Glomerular visceral epithelial cell (primary cell): ENCODE data around the gene ZNF878.
"Not testable (repeated sequence)": the region's sequence is repeated elsewhere in the genome, so short reads cannot be mapped to it uniquely, and the experiment has no call there.

Experiments used
- DNase-seq: peaks from one replicate; pipeline ENCODE4 v3.0.0-alpha.2; 2016; ENCODE audit errors: extremely low spot score

ZNF878 gene

GRCh38 chr19:12052497-12053169, at the start of gene ZNF878:
Gene ZNF878, minus strand, starts transcription at chr19:12052961. Its CDS starts 160 bp downstream, at chr19:12052801.
- DNase-seq, result peak; percentile 55

- no peak for DNase-seq
Measured at GRCh38 chr19:12098040-12098439, 45.3 kb upstream of the ZNF878 start.

- DNase-seq, result no peak
Measured at GRCh38 chr19:12095111-12095790, 42.5 kb upstream of the ZNF878 start.

GRCh38 chr19:12093777-12094176, 41.0 kb upstream of the ZNF878 start:
- no peak for DNase-seq

GRCh38 chr19:12092956-12093355, 40.2 kb upstream of the ZNF878 start:
- no peak for DNase-seq

GRCh38 chr19:12092065-12092867, 39.5 kb upstream of the ZNF878 start:
- DNase-seq, result peak; percentile 12

GRCh38 chr19:12090807-12091206, 38.0 kb upstream of the ZNF878 start:
- peak; percentile 20 for DNase-seq

- DNase-seq, result no peak
Measured at GRCh38 chr19:12085074-12085818, 32.5 kb upstream of the ZNF878 start.

- not testable (repeated sequence) for DNase-seq
Measured at GRCh38 chr19:12083336-12083735, 30.6 kb upstream of the ZNF878 start.

GRCh38 chr19:12077375-12077774, 24.6 kb upstream of the ZNF878 start:
- DNase-seq, result no peak

- DNase-seq, result not testable (repeated sequence)
Measured at GRCh38 chr19:12076331-12076730, 23.6 kb upstream of the ZNF878 start.

GRCh38 chr19:12075538-12076139, 22.9 kb upstream of the ZNF878 start:
- no peak for DNase-seq

GRCh38 chr19:12064590-12065538, 12.1 kb upstream of the ZNF878 start, which contains the start of gene ZNF844:
Gene ZNF844, plus strand, starts transcription at chr19:12064731. Its CDS starts 143 bp downstream, at chr19:12064874.
- no peak for DNase-seq

GRCh38 chr19:12055784-12056183, 3.0 kb upstream of the ZNF878 start:
- no peak for DNase-seq

- DNase-seq, result no peak
Measured at GRCh38 chr19:12052091-12052496, 667 bp downstream of the ZNF878 start.

- DNase-seq, result no peak
Measured at GRCh38 chr19:12047868-12048267, 4.9 kb downstream of the ZNF878 start.

- no peak for DNase-seq
Measured at GRCh38 chr19:12043752-12044422, 8.9 kb downstream of the ZNF878 start.

- no peak for DNase-seq
Measured at GRCh38 chr19:12042893-12043292, 9.9 kb downstream of the ZNF878 start.
